Fibroblast of pulmonary artery (primary cell): ENCODE measurements around the gene COX5A.

Experiments used
- DNase-seq: peaks from one replicate; pipeline ENCODE4 v3.0.0-alpha.2; 2010; ENCODE audit warnings: low read depth
- H3K4me3 ChIP-seq: replicated peaks from 2 replicates; pipeline ENCODE4 v1.5.1; 2011; ENCODE audit warnings: low read depth, mild to moderate bottlenecking, control low read depth, low read length, moderate library complexity
- TF ChIP-seq, protein P1 (sequence below): IDR thresholded peaks from 2 replicates; pipeline ENCODE4 v1.5.1; 2011; ENCODE audit warnings: mild to moderate bottlenecking, control low read depth, low read length, inconsistent platforms; ENCODE audit errors: missing control alignments

Gene COX5A

GRCh38 chr15:74960286-74960685, 22.4 kb upstream of the COX5A start:
- TF ChIP-seq, protein P1, sequence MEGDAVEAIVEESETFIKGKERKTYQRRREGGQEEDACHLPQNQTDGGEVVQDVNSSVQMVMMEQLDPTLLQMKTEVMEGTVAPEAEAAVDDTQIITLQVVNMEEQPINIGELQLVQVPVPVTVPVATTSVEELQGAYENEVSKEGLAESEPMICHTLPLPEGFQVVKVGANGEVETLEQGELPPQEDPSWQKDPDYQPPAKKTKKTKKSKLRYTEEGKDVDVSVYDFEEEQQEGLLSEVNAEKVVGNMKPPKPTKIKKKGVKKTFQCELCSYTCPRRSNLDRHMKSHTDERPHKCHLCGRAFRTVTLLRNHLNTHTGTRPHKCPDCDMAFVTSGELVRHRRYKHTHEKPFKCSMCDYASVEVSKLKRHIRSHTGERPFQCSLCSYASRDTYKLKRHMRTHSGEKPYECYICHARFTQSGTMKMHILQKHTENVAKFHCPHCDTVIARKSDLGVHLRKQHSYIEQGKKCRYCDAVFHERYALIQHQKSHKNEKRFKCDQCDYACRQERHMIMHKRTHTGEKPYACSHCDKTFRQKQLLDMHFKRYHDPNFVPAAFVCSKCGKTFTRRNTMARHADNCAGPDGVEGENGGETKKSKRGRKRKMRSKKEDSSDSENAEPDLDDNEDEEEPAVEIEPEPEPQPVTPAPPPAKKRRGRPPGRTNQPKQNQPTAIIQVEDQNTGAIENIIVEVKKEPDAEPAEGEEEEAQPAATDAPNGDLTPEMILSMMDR = no peak
- no peak for DNase-seq
- no peak overlapping the region for H3K4me3 ChIP-seq

- TF ChIP-seq, protein P1 = no peak
- no peak overlapping the region for H3K4me3 ChIP-seq
These were observed 21.7 kb upstream of the COX5A start for GRCh38 chr15:74959586-74959939.

DNA sequence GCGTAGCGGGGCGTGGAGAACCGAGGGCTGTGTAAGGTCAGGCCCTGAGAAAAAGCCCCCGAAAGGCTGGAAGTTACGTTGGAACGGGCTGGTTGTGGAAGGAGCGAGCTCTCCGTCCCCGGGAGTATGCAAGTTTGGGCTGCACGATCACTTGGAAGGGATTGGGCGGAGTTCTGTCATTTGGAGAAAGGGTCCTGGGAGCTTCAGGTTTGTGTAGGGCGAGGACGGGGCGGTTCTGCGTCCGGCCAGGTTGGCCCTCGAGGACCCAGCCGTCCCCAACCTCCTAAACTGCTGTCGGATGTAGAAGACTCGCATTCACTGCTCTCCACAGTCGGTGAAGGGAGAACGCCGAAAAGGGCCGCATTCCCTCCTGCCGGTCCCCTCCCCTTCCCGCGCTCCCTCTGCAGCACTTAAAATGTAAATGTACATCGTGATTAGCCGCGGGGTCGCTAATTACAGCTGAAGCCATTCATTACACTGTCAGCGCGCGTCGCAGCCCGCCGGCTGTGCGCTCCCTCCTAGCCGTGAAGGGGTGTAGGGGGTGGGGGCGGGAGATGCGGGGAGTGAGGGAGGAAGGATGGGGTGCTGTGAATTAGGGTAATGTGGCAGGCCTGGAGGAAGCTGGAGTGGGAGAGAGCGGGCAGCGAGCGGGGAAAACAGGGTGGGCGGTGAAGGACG, 21.2 kb upstream of the COX5A start:
- peak overlapping the region; percentile 89 for H3K4me3 ChIP-seq
- TF ChIP-seq, protein P1 = no peak
- no peak for DNase-seq

More at GRCh38 chr15:74959586-74959939, 21.7 kb upstream of the COX5A start:
- DNase-seq = no peak

DNA sequence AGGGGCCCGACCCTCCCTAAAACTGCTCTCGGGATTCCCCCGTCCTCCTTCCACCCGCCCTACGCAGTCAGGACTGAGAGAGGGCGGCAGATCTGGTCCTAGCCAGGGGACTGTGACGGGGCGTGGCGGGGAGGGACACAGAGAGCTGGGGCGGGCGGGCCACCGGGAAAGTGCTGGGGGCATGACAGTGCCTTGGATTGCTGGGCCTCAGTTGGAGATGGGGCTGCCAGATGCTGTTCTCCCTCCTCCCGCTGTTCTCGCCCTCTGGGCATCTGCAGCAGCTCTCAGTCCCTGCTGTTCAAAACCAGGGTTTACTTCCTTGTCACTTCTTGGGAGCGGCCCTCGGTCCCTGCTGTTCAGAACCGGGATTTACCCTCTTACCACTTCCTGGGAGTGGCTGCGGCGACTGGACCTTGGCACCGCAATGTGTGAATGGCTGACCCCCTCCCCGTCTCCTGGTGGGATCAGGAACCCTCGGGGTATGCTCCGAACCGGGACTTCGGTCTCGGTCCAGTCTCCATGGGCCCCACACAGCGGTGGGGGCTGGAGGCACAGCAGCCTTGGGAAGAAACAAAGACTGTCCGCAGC, 20.5 kb upstream of the COX5A start:
- DNase-seq = no peak
- peak overlapping the region; percentile 89 for H3K4me3 ChIP-seq

GRCh38 chr15:74957476-74958035, 19.7 kb upstream of the COX5A start:
- peak overlapping the region; percentile 89 for H3K4me3 ChIP-seq
- TF ChIP-seq, protein P1 = no peak
- DNase-seq = no peak

More for the DNA sequence above, 20.5 kb upstream of the COX5A start:
- TF ChIP-seq, protein P1 = no peak

DNA sequence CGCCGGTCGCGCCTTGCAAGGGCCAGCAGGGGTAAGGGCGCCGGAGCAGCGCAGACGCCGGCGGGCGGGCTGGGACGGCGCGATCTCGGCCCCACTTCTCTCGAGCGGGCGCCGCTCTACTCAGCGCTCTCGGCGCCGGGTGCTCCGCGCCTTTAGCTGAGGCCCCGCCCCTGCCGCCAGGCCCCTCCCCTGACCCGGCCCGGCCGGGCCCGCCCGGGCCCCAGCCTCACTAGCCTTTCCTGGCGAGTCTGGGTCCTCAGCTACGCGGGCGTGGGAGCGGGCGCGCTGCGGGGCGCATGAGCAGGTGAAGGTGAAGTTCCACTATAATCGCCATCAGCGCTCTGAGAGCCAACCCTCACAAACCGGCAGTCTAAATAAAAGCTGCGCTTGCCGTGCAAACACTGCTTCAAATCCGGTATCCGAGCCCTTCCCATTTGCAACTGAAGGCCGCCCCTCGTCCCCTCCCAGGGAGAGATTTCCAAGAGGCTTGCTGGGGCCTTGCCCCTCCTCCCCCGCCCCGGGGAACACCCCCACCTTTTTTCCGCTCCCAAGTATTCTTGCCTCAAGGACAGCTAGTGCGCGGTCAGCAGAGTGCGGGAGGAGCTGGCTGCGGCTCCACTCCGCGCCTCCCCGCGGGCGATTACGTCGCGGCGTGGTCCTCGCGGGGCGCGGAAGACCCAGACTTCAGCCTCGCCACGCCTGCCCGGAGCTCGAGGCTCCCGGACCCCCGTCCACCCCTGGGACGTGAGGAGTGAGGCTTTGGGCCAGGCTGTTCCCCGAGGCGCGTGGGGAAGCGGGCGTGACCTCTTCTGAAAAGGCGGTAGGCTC, 19.0 kb upstream of the COX5A start, which contains the start of gene RPP25:
Gene RPP25, minus strand, starts transcription at position 125 of the 828 bp plus-strand sequence. CDS start 189 bp downstream, outside the sequence.
- peak within 1 kb of the TSS; percentile 89 for H3K4me3 ChIP-seq
- peak; percentile 84 for DNase-seq
- TF ChIP-seq, protein P1 = no peak
